Peyer's patch (tissue), 4 donors: ENCODE results near the gene TAB3. TPM values are rescaled to one million over a fixed set of nuclear protein-coding genes. Genes with fewer than 3 reads are reported as not detected.

ENCODE experiments used
- DNase-seq, 3 donors: peaks; one replicate each; pipeline ENCODE4 v3.0.0-alpha.2; 2017 to 2019
- H3K27ac ChIP-seq, 4 donors: fragments of 200-600 bp; sonication (generic); one replicate each; pipeline ENCODE4 v1.5.1; 2016 to 2019
- H3K27me3 ChIP-seq, 2 donors: fragments of 200-600 bp; sonication (generic); one replicate each; pipeline ENCODE4 v1.5.1; 2019
- H3K36me3 ChIP-seq, 3 donors: fragments of 200-600 bp; sonication (generic); one replicate each; pipeline ENCODE4 v1.5.1; 2016 to 2019
- H3K4me1 ChIP-seq, 4 donors: fragments of 200-600 bp; sonication (generic); one replicate each; pipeline ENCODE4 v1.5.1; 2016 to 2019
- H3K4me3 ChIP-seq, 4 donors: fragments of 200-600 bp; sonication (generic); 1 replicate in 3 of 4; 2 replicates in 1 of 4; pipeline ENCODE4 v1.5.1; 2016 to 2019; ENCODE audit warnings: mild to moderate bottlenecking in 1 of 4
- H3K9me3 ChIP-seq, 4 donors: fragments of 200-600 bp; sonication (generic); one replicate each; pipeline ENCODE4 v1.5.1; 2016 to 2019; ENCODE audit warnings: mild to moderate bottlenecking in 1 of 4
- CTCF ChIP-seq, 6 experiments: fragments of 450-650 bp in 4 of 6; fragments of 200-600 bp in 2 of 6; sonication (generic) in 1 of 6; IDR thresholded peaks; one replicate each; pipeline ENCODE4 v1.5.1; 2017 to 2019; ENCODE audit warnings: antibody characterized with exemption in 6 of 6, mild to moderate bottlenecking in 3 of 6, moderate library complexity in 1 of 6
- POLR2A ChIP-seq, 2 donors: fragments of 450-650 bp; IDR thresholded peaks; one replicate each; pipeline ENCODE4 v1.5.1; 2017; ENCODE audit warnings: antibody characterized with exemption in 2 of 2, mild to moderate bottlenecking in 2 of 2, moderate library complexity in 2 of 2
- total RNA-seq, 4 donors: library from RNA; depleted of rRNA; stranded (reverse); fragments of >200 nt; gene quantifications; one replicate each; pipeline ENCODE4 v1.1.0, GENCODE V29; 2016

The TAB3 gene
- total RNA-seq, 4 donors from 2014 or later = 26.1 to 34.7 (median 27.0) TPM

DNA sequence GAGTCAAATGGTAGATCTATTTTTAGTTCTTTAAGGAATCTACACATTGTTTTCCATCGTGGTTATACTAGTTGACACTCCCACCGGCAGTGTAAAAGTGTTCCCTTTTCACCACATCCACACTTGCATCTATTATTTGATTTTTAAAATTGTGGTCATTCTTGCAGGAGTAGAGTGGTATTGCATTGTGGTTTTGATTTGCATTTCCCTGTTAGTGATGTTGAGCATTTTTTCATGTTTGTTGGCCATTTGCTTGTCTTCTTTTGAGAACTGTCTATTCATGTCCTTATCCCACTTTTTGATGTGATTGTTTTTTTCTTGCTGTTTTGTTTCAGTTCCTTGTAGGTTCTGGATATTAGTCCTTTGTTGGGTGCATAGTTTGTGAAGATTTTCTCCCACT lies 70.0 kb downstream of the TAB3 start:
- no peak for DNase-seq
- H3K4me3 ChIP-seq = no peak overlapping the region
- no peaks in the 10 kb centered on the region for H3K27me3 ChIP-seq
- H3K27ac ChIP-seq = no peak overlapping the region
- H3K36me3 ChIP-seq = no peaks in the 10 kb centered on the region
- no peak for TF ChIP-seq CTCF (IDR thresholded peaks at IDR 0.05)
- no peak for TF ChIP-seq POLR2A (IDR thresholded peaks at IDR 0.05)
- no peaks in the 10 kb centered on the region for H3K4me1 ChIP-seq
- no peaks in the 10 kb centered on the region for H3K9me3 ChIP-seq

GRCh38 chrX:30816079-30816478 lies 73.0 kb downstream of the TAB3 start:
- Histone ChIP-seq H3K4me3 (no peak overlapping the region), H3K27ac (no peak overlapping the region), H3K36me3 (no peaks in the 10 kb centered on the region), H3K27me3 (no peaks in the 10 kb centered on the region), H3K4me1 (no peaks in the 10 kb centered on the region), H3K9me3 (no peaks in the 10 kb centered on the region)
- TF ChIP-seq CTCF (IDR thresholded peaks at IDR 0.05) = no peak
- TF ChIP-seq POLR2A (IDR thresholded peaks at IDR 0.05) = no peak
- DNase-seq = no peak

DNA sequence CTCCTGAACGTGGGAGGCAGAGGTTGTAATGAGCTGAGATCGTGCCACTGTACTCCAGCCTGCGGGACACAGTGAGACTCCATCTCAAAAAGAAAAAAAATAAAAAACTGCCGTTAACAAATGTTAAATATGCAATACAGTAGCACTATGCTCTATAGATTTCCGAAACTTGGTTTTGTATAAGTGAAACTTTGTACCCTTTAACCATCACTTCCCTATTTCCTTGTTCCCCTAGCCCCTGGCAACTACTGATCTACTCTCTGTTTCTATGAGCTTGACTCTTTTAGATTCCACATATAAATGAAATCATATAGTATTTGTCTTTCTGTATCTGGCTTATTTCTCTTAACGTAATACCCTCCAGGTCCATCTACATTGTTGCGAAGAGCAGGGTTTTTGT lies 74.1 kb downstream of the TAB3 start:
- no peak for DNase-seq
- H3K4me3 ChIP-seq = no peak overlapping the region
- H3K36me3 ChIP-seq = no peaks in the 10 kb centered on the region
- no peak for TF ChIP-seq POLR2A (IDR thresholded peaks at IDR 0.05)
- TF ChIP-seq CTCF (IDR thresholded peaks at IDR 0.05) = no peak
- H3K9me3 ChIP-seq = no peaks in the 10 kb centered on the region
- no peaks in the 10 kb centered on the region for H3K4me1 ChIP-seq
- no peak overlapping the region for H3K27ac ChIP-seq
- no peaks in the 10 kb centered on the region for H3K27me3 ChIP-seq

DNA sequence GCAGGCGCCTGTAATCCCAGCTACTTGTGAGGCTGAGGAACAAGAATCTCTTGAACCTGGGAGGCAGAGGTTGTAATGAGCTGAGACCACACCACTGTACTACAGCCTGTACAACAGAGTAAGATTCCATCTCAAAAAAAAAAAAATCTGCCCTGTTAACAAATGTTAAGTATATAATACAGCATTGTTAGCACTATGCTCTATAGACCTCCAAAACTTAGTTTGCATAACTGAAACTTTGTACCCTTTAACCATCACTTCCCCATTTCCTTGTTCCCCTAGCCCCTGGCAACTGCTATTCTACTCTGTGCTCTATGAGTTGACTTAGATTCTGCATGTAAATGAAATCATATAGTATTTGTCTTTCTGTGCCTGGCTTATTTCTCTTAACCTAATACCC lies 76.7 kb downstream of the TAB3 start:
- no peaks in the 10 kb centered on the region for H3K9me3 ChIP-seq
- no peaks in the 10 kb centered on the region for H3K4me1 ChIP-seq
- no peaks in the 10 kb centered on the region for H3K36me3 ChIP-seq
- TF ChIP-seq POLR2A (IDR thresholded peaks at IDR 0.05) (no peak), CTCF (IDR thresholded peaks at IDR 0.05) (no peak)
- no peak overlapping the region for H3K4me3 ChIP-seq
- H3K27me3 ChIP-seq = no peaks in the 10 kb centered on the region
- H3K27ac ChIP-seq = no peak overlapping the region
- DNase-seq = no peak

DNA sequence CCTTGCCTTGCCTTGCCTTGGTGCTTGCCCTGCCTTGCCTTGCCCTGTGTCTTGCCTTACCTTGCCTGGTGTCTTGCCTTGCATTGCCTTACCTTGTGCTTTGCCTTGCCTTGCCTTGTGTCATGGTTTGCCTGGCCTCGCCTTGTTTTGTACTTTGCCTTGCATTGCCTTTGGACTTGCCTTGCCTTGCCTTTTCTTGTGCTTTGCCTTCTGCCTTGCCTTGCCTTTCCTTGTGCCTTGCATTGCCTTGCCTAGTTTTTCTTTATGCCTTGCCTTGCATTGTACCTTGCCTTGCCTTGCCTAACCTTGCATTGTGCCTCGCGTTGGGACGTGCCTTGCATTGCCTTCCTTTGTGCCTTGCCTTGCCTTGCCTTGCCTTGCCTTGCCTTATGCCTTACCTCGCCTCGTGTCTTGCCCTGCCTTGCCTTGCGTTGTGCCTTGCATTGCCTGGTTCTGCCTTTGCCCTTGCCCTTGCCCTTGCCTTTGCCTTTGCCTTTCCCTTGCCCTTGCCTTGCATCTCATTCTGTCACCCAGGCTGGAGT lies 82.8 kb downstream of the TAB3 start:
- DNase-seq = no peak
- H3K27me3 ChIP-seq = no peaks in the 10 kb centered on the region
- no peaks in the 10 kb centered on the region for H3K4me1 ChIP-seq
- H3K36me3 ChIP-seq = no peaks in the 10 kb centered on the region
- no peak overlapping the region for H3K4me3 ChIP-seq
- no peak overlapping the region for H3K27ac ChIP-seq
- TF ChIP-seq POLR2A (IDR thresholded peaks at IDR 0.05) = no peak
- TF ChIP-seq CTCF (IDR thresholded peaks at IDR 0.05) = no peak
- no peaks in the 10 kb centered on the region for H3K9me3 ChIP-seq

DNA sequence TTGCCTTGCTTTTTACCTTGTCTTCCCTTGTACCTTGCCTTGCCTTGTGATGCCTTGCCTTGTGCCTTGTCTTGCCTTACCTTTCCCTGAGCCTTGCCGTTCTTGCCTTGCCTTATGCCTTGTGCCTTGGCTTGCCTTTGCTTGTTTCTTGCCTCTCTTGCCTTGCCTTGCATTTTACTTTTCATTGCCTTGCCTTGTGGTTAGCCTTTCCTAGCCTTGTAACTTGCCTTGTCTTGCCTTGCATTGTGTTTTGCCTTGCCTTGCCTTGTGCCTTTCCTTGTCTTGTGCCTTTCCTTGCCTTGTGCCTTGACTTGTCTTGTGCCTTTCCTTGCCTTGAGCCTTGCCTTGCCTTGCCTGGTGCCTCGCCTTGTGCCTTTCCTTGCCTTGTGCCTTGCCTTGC lies 84.6 kb downstream of the TAB3 start:
- Histone ChIP-seq H3K9me3 (no peaks in the 10 kb centered on the region), H3K27ac (no peak overlapping the region), H3K27me3 (no peaks in the 10 kb centered on the region), H3K36me3 (no peaks in the 10 kb centered on the region), H3K4me1 (no peaks in the 10 kb centered on the region), H3K4me3 (no peak overlapping the region)
- no peak for DNase-seq
- TF ChIP-seq POLR2A (IDR thresholded peaks at IDR 0.05) = no peak
- no peak for TF ChIP-seq CTCF (IDR thresholded peaks at IDR 0.05)
